Parathyroid adenoma (tissue), 2 donors: ENCODE results near the gene CLIC3.

Experiments
- H2AFZ ChIP-seq: fragments of 300-600 bp; sonication (generic); one replicate; pipeline ENCODE4 v1.7.0; 2017; ENCODE audit warnings: antibody characterized with exemption, mild to moderate bottlenecking
- H3K27ac ChIP-seq: fragments of 300-600 bp; sonication (generic); one replicate; pipeline ENCODE4 v1.7.0; 2017
- H3K27me3 ChIP-seq: fragments of 300-600 bp; sonication (generic); one replicate; pipeline ENCODE4 v1.7.0; 2017; ENCODE audit warnings: low read length; ENCODE audit not compliant: control insufficient read depth, insufficient read depth
- H3K36me3 ChIP-seq: fragments of 300-600 bp; sonication (generic); one replicate; pipeline ENCODE4 v1.7.0; 2017; ENCODE audit warnings: low read length; ENCODE audit not compliant: control insufficient read depth, insufficient read depth
- H3K4me1 ChIP-seq: fragments of 300-600 bp; sonication (generic); one replicate; pipeline ENCODE4 v1.7.0; 2017; ENCODE audit warnings: control low read depth
- H3K4me2 ChIP-seq: fragments of 300-600 bp; sonication (generic); one replicate; pipeline ENCODE4 v1.7.0; 2017; ENCODE audit warnings: low read length
- H3K4me3 ChIP-seq: fragments of 300-600 bp; sonication (generic); one replicate; pipeline ENCODE4 v1.7.0; 2017; ENCODE audit warnings: low read depth, low read length
- H3K79me2 ChIP-seq: fragments of 300-600 bp; sonication (generic); one replicate; pipeline ENCODE4 v1.7.0; 2017; ENCODE audit warnings: control low read depth
- H3K9ac ChIP-seq: fragments of 300-600 bp; sonication (generic); one replicate; pipeline ENCODE4 v1.7.0; 2017; ENCODE audit warnings: mild to moderate bottlenecking
- H3K9me3 ChIP-seq: fragments of 300-600 bp; sonication (generic); one replicate; pipeline ENCODE4 v1.7.0; 2017; ENCODE audit warnings: low read length; ENCODE audit not compliant: control insufficient read depth
- CTCF ChIP-seq: fragments of 300-600 bp; sonication (generic); IDR thresholded peaks from one replicate; pipeline ENCODE4 v1.7.0; 2017; ENCODE audit warnings: antibody characterized with exemption, mild to moderate bottlenecking
- donor health status: primary hyperparathyroidism.

Gene CLIC3

GRCh38 chr9:137031904-137032640 lies 35.7 kb upstream of the CLIC3 start, which contains the start of gene FUT7:
Gene FUT7, minus strand, starts transcription at chr9:137032088. Its CDS starts 97 bp downstream, at chr9:137031991.
- Histone ChIP-seq H3K27me3 (no peaks in the 10 kb centered on the region), H3K4me3 (no peak within 1 kb of the TSS), H3K9me3 (no peaks in the 10 kb centered on the region), H2AFZ (no peak within 1 kb of the TSS), H3K9ac (no peak within 1 kb of the TSS), H3K79me2 (peaks cover 2% of the 10 kb centered on the region), H3K4me2 (no peak within 1 kb of the TSS), H3K36me3 (no peaks in the 10 kb centered on the region), H3K27ac (no peak within 1 kb of the TSS), H3K4me1 (peaks cover 5% of the 10 kb centered on the region)
- no peak for TF ChIP-seq CTCF

GRCh38 chr9:137030538-137031527 lies 34.5 kb upstream of the CLIC3 start:
- Histone ChIP-seq H3K4me1 (peaks cover 12% of the 10 kb centered on the region), H3K4me2 (no peak overlapping the region), H3K79me2 (peaks cover 3% of the 10 kb centered on the region), H3K27ac (no peak overlapping the region), H3K36me3 (no peaks in the 10 kb centered on the region), H2AFZ (no peak overlapping the region), H3K9ac (no peak overlapping the region), H3K9me3 (no peaks in the 10 kb centered on the region), H3K27me3 (no peaks in the 10 kb centered on the region), H3K4me3 (no peak overlapping the region)
- TF ChIP-seq CTCF = no peak

GRCh38 chr9:137030006-137030405 lies 33.6 kb upstream of the CLIC3 start:
- no peak for TF ChIP-seq CTCF
- H3K9ac ChIP-seq = no peak overlapping the region
- no peaks in the 10 kb centered on the region for H3K27me3 ChIP-seq
- H3K4me1 ChIP-seq = peaks cover 12% of the 10 kb centered on the region
- H3K4me3 ChIP-seq = no peak overlapping the region
- no peaks in the 10 kb centered on the region for H3K9me3 ChIP-seq
- no peak overlapping the region for H3K4me2 ChIP-seq
- H3K36me3 ChIP-seq = no peaks in the 10 kb centered on the region
- no peak overlapping the region for H3K27ac ChIP-seq
- no peak overlapping the region for H2AFZ ChIP-seq
- peaks cover 3% of the 10 kb centered on the region for H3K79me2 ChIP-seq

- H3K4me1 ChIP-seq = peaks cover 12% of the 10 kb centered on the region
- no peak overlapping the region for H2AFZ ChIP-seq
- peak; percentile 78 for TF ChIP-seq CTCF
- peaks cover 3% of the 10 kb centered on the region for H3K79me2 ChIP-seq
- H3K27ac ChIP-seq = no peak overlapping the region
- H3K4me3 ChIP-seq = no peak overlapping the region
- no peaks in the 10 kb centered on the region for H3K36me3 ChIP-seq
- no peaks in the 10 kb centered on the region for H3K27me3 ChIP-seq
- no peak overlapping the region for H3K9ac ChIP-seq
- H3K4me2 ChIP-seq = peak overlapping the region; percentile 97
- H3K9me3 ChIP-seq = no peaks in the 10 kb centered on the region
These were observed 32.9 kb upstream of the CLIC3 start for GRCh38 chr9:137029058-137029936.
